ENCODE measurements around the gene S100A7.

- TF ChIP-seq, protein P1, sequence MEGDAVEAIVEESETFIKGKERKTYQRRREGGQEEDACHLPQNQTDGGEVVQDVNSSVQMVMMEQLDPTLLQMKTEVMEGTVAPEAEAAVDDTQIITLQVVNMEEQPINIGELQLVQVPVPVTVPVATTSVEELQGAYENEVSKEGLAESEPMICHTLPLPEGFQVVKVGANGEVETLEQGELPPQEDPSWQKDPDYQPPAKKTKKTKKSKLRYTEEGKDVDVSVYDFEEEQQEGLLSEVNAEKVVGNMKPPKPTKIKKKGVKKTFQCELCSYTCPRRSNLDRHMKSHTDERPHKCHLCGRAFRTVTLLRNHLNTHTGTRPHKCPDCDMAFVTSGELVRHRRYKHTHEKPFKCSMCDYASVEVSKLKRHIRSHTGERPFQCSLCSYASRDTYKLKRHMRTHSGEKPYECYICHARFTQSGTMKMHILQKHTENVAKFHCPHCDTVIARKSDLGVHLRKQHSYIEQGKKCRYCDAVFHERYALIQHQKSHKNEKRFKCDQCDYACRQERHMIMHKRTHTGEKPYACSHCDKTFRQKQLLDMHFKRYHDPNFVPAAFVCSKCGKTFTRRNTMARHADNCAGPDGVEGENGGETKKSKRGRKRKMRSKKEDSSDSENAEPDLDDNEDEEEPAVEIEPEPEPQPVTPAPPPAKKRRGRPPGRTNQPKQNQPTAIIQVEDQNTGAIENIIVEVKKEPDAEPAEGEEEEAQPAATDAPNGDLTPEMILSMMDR (conservative IDR thresholded peaks at IDR 0.05 in 1 of 2, IDR thresholded peaks at IDR 0.05 in 1 of 2; ENCODE audit: extremely low read depth in 1 of 2, insufficient read depth in 1 of 2, low read depth in 1 of 2, low read length in 2 of 2), result no peak
- no peak for TF ChIP-seq EZH2 (IDR thresholded peaks at IDR 0.05; ENCODE audit: borderline replicate concordance, low read length)
These were observed 40.1 kb downstream of the S100A7 start for GRCh38 chr1:153420306-153420705.
